ENCODE data around the gene PEAK3. TPM values are rescaled to one million over a fixed set of nuclear protein-coding genes. Genes with fewer than 3 reads are reported as not detected.
A peak's percentile ranks its signal among the peaks of the same experiment; 100 is the strongest.

PEAK3 gene
- total and polyA plus RNA-seq, 2 donors (not counting 1 experiment from before 2014, with no cell fraction given) = not detected

- Histone ChIP-seq H4K20me1 (ENCODE audit: control insufficient read depth, extremely low read depth, insufficient read depth, low read length) (no peaks in the 10 kb centered on the region), H3K4me3 (replicated peaks in 1 of 4; ENCODE audit: control extremely low read depth in 1 of 4, insufficient read depth in 1 of 4, low read depth in 3 of 4, low read length in 4 of 4) (no peak overlapping the region), H2AFZ (ENCODE audit: low read length) (no peak overlapping the region), H3K4me2 (ENCODE audit: extremely low read depth, insufficient read depth, low read length) (peak overlapping the region; percentile 25), H3K9me3 (ENCODE audit: control insufficient read depth, insufficient read depth, low read depth, low read length) (no peaks in the 10 kb centered on the region), H3K36me3 (ENCODE audit: control insufficient read depth, insufficient read depth, low read length) (no peaks in the 10 kb centered on the region), H3K4me1 (ENCODE audit: control insufficient read depth, extremely low read depth, insufficient read depth, low read length) (peaks cover 4% of the 10 kb centered on the region), H3K27me3 (ENCODE audit: control insufficient read depth, insufficient read depth, low read length) (peaks cover 36% of the 10 kb centered on the region), H3K27ac (ENCODE audit: insufficient read depth, low read length) (no peak overlapping the region), H3K79me2 (ENCODE audit: control insufficient read depth, insufficient read depth, low read length) (no peaks in the 10 kb centered on the region), H3K9ac (ENCODE audit: insufficient read depth, low read length) (no peak overlapping the region)
- TF ChIP-seq CTCF (conservative IDR thresholded peaks at IDR 0.05 in 1 of 2, IDR thresholded peaks at IDR 0.05 in 1 of 2; ENCODE audit: low read depth in 1 of 2, low read length in 2 of 2) (no peak), EZH2 (IDR thresholded peaks at IDR 0.05; ENCODE audit: low read length, missing control alignments) (peak; percentile 79)
- DNase-seq (ENCODE audit: low read depth in 2 of 2) = no peak
Measured at GRCh38 chr19:2291185-2291751, 9.3 kb upstream of the PEAK3 start.

GRCh38 chr19:2290441-2291184 lies 8.6 kb upstream of the PEAK3 start:
- no peaks in the 10 kb centered on the region for H3K36me3 ChIP-seq (ENCODE audit: control insufficient read depth, insufficient read depth, low read length)
- H3K4me2 ChIP-seq (ENCODE audit: extremely low read depth, insufficient read depth, low read length) = no peak overlapping the region
- no peak overlapping the region for H2AFZ ChIP-seq (ENCODE audit: low read length)
- no peak for DNase-seq (ENCODE audit: low read depth in 2 of 2)
- peaks cover 4% of the 10 kb centered on the region for H3K4me1 ChIP-seq (ENCODE audit: control insufficient read depth, extremely low read depth, insufficient read depth, low read length)
- H3K27me3 ChIP-seq (ENCODE audit: control insufficient read depth, insufficient read depth, low read length) = peaks cover 36% of the 10 kb centered on the region
- H3K9me3 ChIP-seq (ENCODE audit: control insufficient read depth, insufficient read depth, low read depth, low read length) = no peaks in the 10 kb centered on the region
- H4K20me1 ChIP-seq (ENCODE audit: control insufficient read depth, extremely low read depth, insufficient read depth, low read length) = no peaks in the 10 kb centered on the region
- no peak overlapping the region for H3K4me3 ChIP-seq (replicated peaks in 1 of 4; ENCODE audit: control extremely low read depth in 1 of 4, insufficient read depth in 1 of 4, low read depth in 3 of 4, low read length in 4 of 4)
- peak; percentile 87 for TF ChIP-seq EZH2 (IDR thresholded peaks at IDR 0.05; ENCODE audit: low read length, missing control alignments)
- no peak for TF ChIP-seq CTCF (conservative IDR thresholded peaks at IDR 0.05 in 1 of 2, IDR thresholded peaks at IDR 0.05 in 1 of 2; ENCODE audit: low read depth in 1 of 2, low read length in 2 of 2)
- no peaks in the 10 kb centered on the region for H3K79me2 ChIP-seq (ENCODE audit: control insufficient read depth, insufficient read depth, low read length)
- H3K27ac ChIP-seq (ENCODE audit: insufficient read depth, low read length) = no peak overlapping the region
- H3K9ac ChIP-seq (ENCODE audit: insufficient read depth, low read length) = no peak overlapping the region

- no peak for DNase-seq (ENCODE audit: low read depth in 2 of 2)
- H3K4me1 ChIP-seq (ENCODE audit: control insufficient read depth, extremely low read depth, insufficient read depth, low read length) = peaks cover 4% of the 10 kb centered on the region
- no peaks in the 10 kb centered on the region for H3K79me2 ChIP-seq (ENCODE audit: control insufficient read depth, insufficient read depth, low read length)
- no peak for TF ChIP-seq EZH2 (IDR thresholded peaks at IDR 0.05; ENCODE audit: low read length, missing control alignments)
- no peak for TF ChIP-seq CTCF (conservative IDR thresholded peaks at IDR 0.05 in 1 of 2, IDR thresholded peaks at IDR 0.05 in 1 of 2; ENCODE audit: low read depth in 1 of 2, low read length in 2 of 2)
- no peaks in the 10 kb centered on the region for H4K20me1 ChIP-seq (ENCODE audit: control insufficient read depth, extremely low read depth, insufficient read depth, low read length)
- peaks cover 36% of the 10 kb centered on the region for H3K27me3 ChIP-seq (ENCODE audit: control insufficient read depth, insufficient read depth, low read length)
- H3K27ac ChIP-seq (ENCODE audit: insufficient read depth, low read length) = no peak overlapping the region
- peak overlapping the region; percentile 51 for H3K4me2 ChIP-seq (ENCODE audit: extremely low read depth, insufficient read depth, low read length)
- H2AFZ ChIP-seq (ENCODE audit: low read length) = no peak overlapping the region
- H3K9me3 ChIP-seq (ENCODE audit: control insufficient read depth, insufficient read depth, low read depth, low read length) = no peaks in the 10 kb centered on the region
- H3K36me3 ChIP-seq (ENCODE audit: control insufficient read depth, insufficient read depth, low read length) = no peaks in the 10 kb centered on the region
- no peak overlapping the region for H3K9ac ChIP-seq (ENCODE audit: insufficient read depth, low read length)
- H3K4me3 ChIP-seq (replicated peaks in 1 of 4; ENCODE audit: control extremely low read depth in 1 of 4, insufficient read depth in 1 of 4, low read depth in 3 of 4, low read length in 4 of 4) = peak overlapping the region in 2 of 4 experiments; percentile 7 to 25
Measured at GRCh38 chr19:2289714-2290435, 7.9 kb upstream of the PEAK3 start.
